IMR-90 (cell line): ENCODE data around the gene ALK. TPM values are rescaled to one million over a fixed set of nuclear protein-coding genes. Genes with fewer than 3 reads are reported as not detected.

Experiments used
- ATAC-seq: fragments of 200-7000 bp; cut with Tn5 transposase; 2 replicates; pipeline ENCODE4 v1.9.1; 2020; ENCODE audit warnings: low read depth, mild to moderate bottlenecking, moderate library complexity
- BruUV-seq: library from RNA; stranded (reverse); fragments of 400-500 nt; replicated peaks from 2 replicates; lab custom pipeline; 2021; lab: Mats Ljungman, UMichigan
- CTCF ChIA-PET: fragments of 300-600 bp; formaldehyde crosslinking; extraction: SDS; loops from one replicate; lab custom pipeline; 2021; ENCODE audit warnings: antibody characterized with exemption; lab: Yijun Ruan, JAX
- POLR2A ChIA-PET: fragments of 300-600 bp; sonication (Branson Sonifier 250); formaldehyde crosslinking; loops from one replicate; lab custom pipeline; 2022; ENCODE audit warnings: antibody characterized with exemption; ENCODE audit not compliant: unreplicated experiment; lab: Charles Lee
- DNase-seq: peaks from one replicate; pipeline ENCODE4 v3.0.0; 2013
- H2AFZ ChIP-seq: replicated peaks from 2 replicates; pipeline ENCODE3; 2013; ENCODE audit warnings: low read length, mild to moderate bottlenecking; ENCODE audit not compliant: poor library complexity
- H2AK5ac ChIP-seq: 2 replicates; pipeline ENCODE4 v1.6.1; 2013; ENCODE audit warnings: low read depth, low read length, inconsistent platforms
- H2AK9ac ChIP-seq: replicated peaks from 2 replicates; pipeline ENCODE3; 2013; ENCODE audit warnings: mild to moderate bottlenecking, low read depth, low read length, moderate library complexity; ENCODE audit not compliant: poor library complexity
- H2BK120ac ChIP-seq: 2 replicates; pipeline ENCODE4 v1.6.1; 2013; ENCODE audit warnings: low read depth, low read length, inconsistent platforms
- H2BK15ac ChIP-seq: 3 replicates; pipeline ENCODE4 v1.6.1; 2013; ENCODE audit warnings: low read depth, low read length, inconsistent platforms
- H2BK20ac ChIP-seq: 2 replicates; pipeline ENCODE4 v1.6.1; 2013; ENCODE audit warnings: low read depth, mild to moderate bottlenecking, inconsistent platforms, low read length, moderate library complexity
- H2BK5ac ChIP-seq: 2 replicates; pipeline ENCODE4 v1.6.1; 2013; ENCODE audit warnings: mild to moderate bottlenecking, low read depth, low read length, inconsistent platforms; ENCODE audit not compliant: poor library complexity, severe bottlenecking
- H3K14ac ChIP-seq: replicated peaks from 2 replicates; pipeline ENCODE4 v1.6.1; 2013; ENCODE audit warnings: low read depth, low read length, inconsistent platforms
- H3K18ac ChIP-seq: 2 replicates; pipeline ENCODE4 v1.6.1; 2013; ENCODE audit warnings: low read depth, low read length, control low read depth
- H3K23ac ChIP-seq: 2 replicates; pipeline ENCODE4 v1.6.1; 2013; ENCODE audit warnings: low read depth, low read length, inconsistent platforms
- H3K27ac ChIP-seq: 2 replicates; pipeline ENCODE4 v1.5.1; 2013; ENCODE audit warnings: mild to moderate bottlenecking, control low read depth, low read length; ENCODE audit not compliant: insufficient read depth
- H3K27me3 ChIP-seq: 2 replicates; pipeline ENCODE4 v1.6.1; 2013; ENCODE audit warnings: low read length; ENCODE audit not compliant: control insufficient read depth, insufficient read depth
- H3K36me3 ChIP-seq: 2 replicates; pipeline ENCODE4 v1.6.1; 2013; ENCODE audit warnings: low read length, mixed read lengths; ENCODE audit not compliant: control insufficient read depth, insufficient read depth
- H3K4ac ChIP-seq: 2 replicates; pipeline ENCODE4 v1.6.1; 2013; ENCODE audit warnings: low read depth, low read length, inconsistent platforms
- H3K4me1 ChIP-seq: 2 replicates; pipeline ENCODE4 v1.6.1; 2013; ENCODE audit warnings: low read length, mixed read lengths; ENCODE audit not compliant: control insufficient read depth, insufficient read depth
- H3K4me2 ChIP-seq: 2 replicates; pipeline ENCODE4 v1.6.1; 2013; ENCODE audit warnings: low read depth, mild to moderate bottlenecking, control low read depth, low read length, moderate library complexity
- H3K4me3 ChIP-seq: 2 replicates; pipeline ENCODE4 v1.5.1; 2013; ENCODE audit warnings: low read depth, mild to moderate bottlenecking, control low read depth, low read length, moderate library complexity; ENCODE audit not compliant: insufficient read depth
- H3K56ac ChIP-seq: 2 replicates; pipeline ENCODE4 v1.6.1; 2013; ENCODE audit warnings: low read length, inconsistent platforms; ENCODE audit not compliant: insufficient read depth; ENCODE audit errors: extremely low read depth
- H3K79me1 ChIP-seq, 2 experiments: 2 replicates each; pipeline ENCODE4 v1.6.1; 2013; ENCODE audit warnings: low read length in 2 of 2, inconsistent platforms in 1 of 2, low read depth in 1 of 2
- H3K9ac ChIP-seq: 2 replicates; pipeline ENCODE4 v1.6.1; 2013; ENCODE audit warnings: low read depth, low read length, control low read depth
- H3K9me1 ChIP-seq: 2 replicates; pipeline ENCODE4 v1.6.1; 2013; ENCODE audit warnings: low read length, inconsistent platforms; ENCODE audit not compliant: insufficient read depth
- H3K9me3 ChIP-seq: 2 replicates; pipeline ENCODE4 v1.6.1; 2013; ENCODE audit warnings: low read length; ENCODE audit not compliant: control insufficient read depth, insufficient read depth
- H4K20me1 ChIP-seq: 2 replicates; pipeline ENCODE4 v1.6.1; 2013; ENCODE audit warnings: low read length, inconsistent platforms; ENCODE audit not compliant: insufficient read depth
- H4K5ac ChIP-seq: 2 replicates; pipeline ENCODE4 v1.6.1; 2013; ENCODE audit warnings: mild to moderate bottlenecking, low read depth, low read length, control low read depth
- H4K8ac ChIP-seq, 2 experiments: 2 replicates each; pipeline ENCODE4 v1.6.1; 2013; ENCODE audit warnings: low read depth in 2 of 2, low read length in 2 of 2, control low read depth in 1 of 2, inconsistent platforms in 1 of 2
- H4K91ac ChIP-seq: 2 replicates; pipeline ENCODE4 v1.6.1; 2013; ENCODE audit warnings: low read depth, low read length, inconsistent platforms; ENCODE audit not compliant: insufficient read depth
- CHD1 ChIP-seq: IDR thresholded peaks from 2 replicates; pipeline ENCODE4 v1.6.1; 2012; ENCODE audit warnings: low read depth, low read length, improper control_type of control experiment
- MAZ ChIP-seq: IDR thresholded peaks from 2 replicates; pipeline ENCODE4 v1.6.1; 2012; ENCODE audit warnings: low read depth, mild to moderate bottlenecking, low read length, improper control_type of control experiment, moderate library complexity, borderline replicate concordance
- MXI1 ChIP-seq: IDR thresholded peaks from 2 replicates; pipeline ENCODE4 v1.6.1; 2012; ENCODE audit warnings: low read depth, mild to moderate bottlenecking, low read length, moderate library complexity, borderline replicate concordance
- SMC3 ChIP-seq: fragments of 150-350 bp; IDR thresholded peaks from 2 replicates; pipeline ENCODE4 v1.6.1; 2016; ENCODE audit warnings: low read depth, mild to moderate bottlenecking, antibody characterized with exemption, low read length, moderate library complexity
- WGBS, 2 experiments: methylation state at CpG; one replicate each; pipeline versions ENCODE4 v1.1.5 to v1.1.7; 2013; ENCODE audit warnings: missing lambda C conversion rate in 2 of 2; ENCODE audit not compliant: insufficient read length in 1 of 2; ENCODE audit errors: extremely low coverage in 2 of 2; 5-methylcytosine and 5-hydroxymethylcytosine counted together
- dilution Hi-C: fragments of 300-500 bp; cut with HindIII; formaldehyde crosslinking; loops from one replicate; pipeline ENCODE4 v1.14.3; 2018; ENCODE audit warnings: low sequenced_read_pairs; ENCODE audit not compliant: unreplicated experiment
- in situ Hi-C: fragments of 300-500 bp; cut with MboI; formaldehyde crosslinking; loops from 3 replicates; pipeline ENCODE4 v1.14.3; 2019; ENCODE audit warnings: low sequenced_read_pairs, inconsistent platforms, mixed read lengths
- intact Hi-C: fragments of 100-400 bp; cut with micrococcal nuclease; formaldehyde crosslinking; loops from 2 replicates; pipeline ENCODE4 v1.10.0; 2022
- polyA plus RNA-seq, 3 experiments: library from polyadenylated mRNA; depleted of rRNA; stranded (reverse); fragments of >200 nt; gene quantifications; 2 replicates each; pipeline ENCODE4 v1.2.3, GENCODE V29; 2012; ENCODE audit warnings: low replicate concordance in 1 of 3
- total RNA-seq: library from RNA; depleted of rRNA; stranded (reverse); fragments of >200 nt; gene quantifications from 2 replicates; pipeline ENCODE4 v1.2.3, GENCODE V29; 2012

ALK gene
- total and polyA plus RNA-seq, 2 of the 4 experiments (the other 2 are of a cell fraction), result not detected

DNA sequence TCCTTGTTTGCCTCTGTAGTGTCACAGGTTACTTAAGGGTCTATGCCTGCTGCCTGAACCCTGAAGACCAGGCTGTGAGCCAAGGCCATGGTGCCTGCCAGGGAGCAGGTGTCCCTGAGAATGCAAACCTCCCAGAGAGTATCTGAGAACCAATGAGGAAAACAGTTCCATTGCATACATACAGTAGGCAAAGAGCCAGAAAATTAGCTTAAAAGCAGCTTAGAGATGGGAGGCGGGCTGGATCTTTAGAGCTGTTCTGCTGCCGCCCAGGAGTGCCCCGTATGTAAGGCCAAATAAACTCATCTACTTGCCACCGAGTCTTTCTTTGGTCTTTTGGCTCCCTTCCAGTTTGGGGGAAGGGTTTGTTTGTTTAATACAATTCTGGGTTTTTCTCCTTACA lies 478.2 kb downstream of the ALK start:
- H3K36me3 ChIP-seq, result no peaks in the 10 kb centered on the region

More for the DNA sequence above, 478.2 kb downstream of the ALK start:
- no peak overlapping the region for H3K23ac ChIP-seq
- H2AFZ ChIP-seq, result peak overlapping the region; percentile 11
- ATAC-seq (no peak), DNase-seq (no peak)
- H3K4me1 ChIP-seq, result no peaks in the 10 kb centered on the region; the same call in 1 of the 2 replicates
- no peak overlapping the region for H3K4me2 ChIP-seq
- H2BK20ac ChIP-seq, result no peak overlapping the region
- no peak overlapping the region for H2BK15ac ChIP-seq
- no peak overlapping the region for H3K56ac ChIP-seq
- peak overlapping the region in 1 of 2 experiments; percentile 72; a peak in 2 of 4 replicates for H4K8ac ChIP-seq
- no peak overlapping the region for H3K9ac ChIP-seq
- no peaks in the 10 kb centered on the region for H3K9me1 ChIP-seq
- no peak overlapping the region for H4K5ac ChIP-seq
- H3K9me3 ChIP-seq, result 0 out of 2 replicates have a peak, but pooled peaks cover 2% of the 10 kb centered on the region
- no TSS peak for BruUV-seq
- no peak overlapping the region for H3K4me3 ChIP-seq
- no peak overlapping the region for H2AK5ac ChIP-seq
- POLR2A ChIA-PET, result interaction anchor here (0.6 kb wide), 1 partner anchor 84 kb away, joined by 3 read pairs; no protein-coding TSS in a partner anchor
- dilution Hi-C loops, result no loop called here
- no CpG with 5 or more reads among the region's 4 CpGs for WGBS, 2 experiments
- H3K18ac ChIP-seq, result no peak overlapping the region
- no peaks in the 10 kb centered on the region for H3K79me1 ChIP-seq
- no peaks in the 10 kb centered on the region for H4K20me1 ChIP-seq
- intact Hi-C loops, result no loop called here
- in situ Hi-C loops, result no loop called here
- no peak overlapping the region for H2BK5ac ChIP-seq
- no peak overlapping the region for H2AK9ac ChIP-seq
- H3K27ac ChIP-seq, result no peak overlapping the region
- CTCF ChIA-PET, result no interaction called here
- no peak for TF ChIP-seq MXI1
- no peak for TF ChIP-seq SMC3
- no peak for TF ChIP-seq MAZ
- no peak for TF ChIP-seq CHD1
- 0 out of 2 replicates have a peak overlapping the region, but pooled peaks have one; percentile 5 for H2BK120ac ChIP-seq
- no peaks in the 10 kb centered on the region; the same call in 1 of the 2 replicates for H3K27me3 ChIP-seq
- H3K14ac ChIP-seq, result no peak overlapping the region
- H4K91ac ChIP-seq, result no peak overlapping the region
- no peak overlapping the region for H3K4ac ChIP-seq
